Neural cell (in vitro differentiated cells): ENCODE measurements around the gene MBD2. TPM values are rescaled to one million over a fixed set of nuclear protein-coding genes. Genes with fewer than 3 reads are reported as not detected.
A peak's percentile ranks its signal among the peaks of the same experiment; 100 is the strongest.

Experiments
- H2AFZ ChIP-seq: fragments of 200-600, 300-800 bp; sonication (generic), shearing (Covaris generic); 2 replicates; pipeline ENCODE4 v1.6.0; 2014; ENCODE audit warnings: low read depth, mild to moderate bottlenecking, antibody characterized with exemption, low read length, moderate library complexity
- H3F3A ChIP-seq: fragments of 200-600 bp; shearing (Covaris generic); 2 replicates; pipeline ENCODE4 v1.6.1; 2016; ENCODE audit warnings: mild to moderate bottlenecking, moderate library complexity, mixed read lengths, antibody characterized with exemption, low read length; ENCODE audit not compliant: insufficient read depth, poor library complexity, severe bottlenecking
- H3K27ac ChIP-seq: fragments of 200-600, 300-800 bp; sonication (generic), shearing (Covaris generic); 2 replicates; pipeline ENCODE4 v1.5.1; 2014; ENCODE audit warnings: mild to moderate bottlenecking, low read length, moderate library complexity
- H3K27me3 ChIP-seq: fragments of 300-800, 200-600 bp; sonication (generic), shearing (Covaris generic); 2 replicates; pipeline ENCODE4 v1.6.0; 2014; ENCODE audit warnings: mild to moderate bottlenecking, low read depth, low read length, moderate library complexity; ENCODE audit not compliant: insufficient read depth
- H3K36me3 ChIP-seq: fragments of 300-800, 200-600 bp; sonication (generic), shearing (Covaris generic); 2 replicates; pipeline ENCODE4 v1.5.1; 2014; ENCODE audit warnings: mild to moderate bottlenecking, antibody characterized with exemption, low read length, moderate library complexity; ENCODE audit not compliant: insufficient read depth
- H3K4me2 ChIP-seq: fragments of 300-800, 200-600 bp; sonication (generic), shearing (Covaris generic); 2 replicates; pipeline ENCODE4 v1.6.0; 2014; ENCODE audit warnings: mild to moderate bottlenecking, low read length
- H3K4me3 ChIP-seq: fragments of 300-800, 200-600 bp; sonication (generic), shearing (Covaris generic); 2 replicates; pipeline ENCODE4 v1.5.1; 2014; ENCODE audit warnings: mild to moderate bottlenecking, low read length, moderate library complexity
- H3K79me2 ChIP-seq: fragments of 200-600 bp; shearing (Covaris generic); replicated peaks from 2 replicates; pipeline ENCODE4 v1.6.0; 2014; ENCODE audit warnings: mild to moderate bottlenecking, low read length, moderate library complexity; ENCODE audit not compliant: insufficient read depth
- H3K9ac ChIP-seq: fragments of 300-800, 200-600 bp; sonication (generic), shearing (Covaris generic); 2 replicates; pipeline ENCODE4 v1.6.1; 2016; ENCODE audit warnings: mild to moderate bottlenecking, low read length, mixed read lengths
- H3K9me2 ChIP-seq: fragments of 200-600 bp; shearing (Covaris generic); 2 replicates; pipeline ENCODE4 v1.6.1; 2016; ENCODE audit warnings: mild to moderate bottlenecking, low read length, mixed read lengths; ENCODE audit not compliant: insufficient read depth
- H3K9me3 ChIP-seq: fragments of 200-600, 300-800 bp; sonication (generic), shearing (Covaris generic); 2 replicates; pipeline ENCODE4 v1.6.1; 2016; ENCODE audit warnings: mild to moderate bottlenecking, mixed run types, low read length, moderate library complexity, mixed read lengths
- H4K20me1 ChIP-seq: fragments of 200-600 bp; shearing (Covaris generic); 2 replicates; pipeline ENCODE4 v1.6.1; 2016; ENCODE audit warnings: mild to moderate bottlenecking, mixed run types; ENCODE audit not compliant: insufficient read depth
- CTCF ChIP-seq: fragments of 450-650 bp; IDR thresholded peaks from 2 replicates; pipeline ENCODE4 v1.5.1; 2014; ENCODE audit warnings: antibody characterized with exemption, mild to moderate bottlenecking, moderate library complexity; ENCODE audit not compliant: poor library complexity, severe bottlenecking
- EZH2 ChIP-seq: fragments of 200-600, 300-800 bp; shearing (Covaris generic), sonication (generic); IDR thresholded peaks from 2 replicates; pipeline ENCODE4 v1.6.1; 2014; ENCODE audit warnings: antibody characterized with exemption, low read length, borderline replicate concordance, mild to moderate bottlenecking; ENCODE audit not compliant: insufficient read depth, poor library complexity, severe bottlenecking
- MXI1 ChIP-seq: fragments of 450-650 bp; conservative IDR thresholded peaks from 2 replicates; pipeline ENCODE4 v1.6.1; 2014; ENCODE audit warnings: antibody characterized with exemption, mild to moderate bottlenecking; ENCODE audit not compliant: poor library complexity, severe bottlenecking
- POLR2AphosphoS5 ChIP-seq: IDR thresholded peaks from 2 replicates; pipeline ENCODE4 v1.6.1; 2012
- RAD21 ChIP-seq: fragments of 450-650 bp; conservative IDR thresholded peaks from 2 replicates; pipeline ENCODE4 v1.6.1; 2014; ENCODE audit warnings: antibody characterized with exemption, mild to moderate bottlenecking, moderate library complexity
- REST ChIP-seq: IDR thresholded peaks from 2 replicates; pipeline ENCODE4 v1.6.1; 2012; ENCODE audit warnings: borderline replicate concordance
- SMC3 ChIP-seq: fragments of 450-650 bp; conservative IDR thresholded peaks from 2 replicates; pipeline ENCODE4 v1.6.1; 2014; ENCODE audit warnings: antibody characterized with exemption, mild to moderate bottlenecking, moderate library complexity; ENCODE audit not compliant: poor library complexity
- TAF1 ChIP-seq: IDR thresholded peaks from 2 replicates; pipeline ENCODE4 v1.6.1; 2012; ENCODE audit warnings: low read depth
- polyA plus RNA-seq: library from polyadenylated mRNA; depleted of rRNA; stranded (reverse); fragments of >200 nt; gene quantifications from 2 replicates; pipeline ENCODE4 v1.2.3, GENCODE V29; 2014

The MBD2 gene
- polyA plus RNA-seq, 1 donor from 2014 or later = 16.4 TPM

- TF ChIP-seq MXI1 (no peak), POLR2AphosphoS5 (no peak), RAD21 (no peak), TAF1 (no peak)
These were observed 5.1 kb upstream of the MBD2 start (continued) for GRCh38 chr18:54229421-54230059.

GRCh38 chr18:54228364-54228763 lies 3.9 kb upstream of the MBD2 start:
- H3K36me3 ChIP-seq = no peaks in the 10 kb centered on the region
- H3F3A ChIP-seq = no peaks in the 10 kb centered on the region
- peaks cover 5% of the 10 kb centered on the region for H3K79me2 ChIP-seq
- H3K9me3 ChIP-seq = no peaks in the 10 kb centered on the region
- H3K4me2 ChIP-seq = no peak overlapping the region
- H2AFZ ChIP-seq = no peak overlapping the region
- no peak overlapping the region for H3K9ac ChIP-seq
- TF ChIP-seq EZH2 = no peak
- TF ChIP-seq REST = no peak
- no peak for TF ChIP-seq CTCF
- TF ChIP-seq POLR2AphosphoS5 = no peak
- TF ChIP-seq TAF1 = no peak
- no peaks in the 10 kb centered on the region for H3K27me3 ChIP-seq
- no peak overlapping the region for H3K4me3 ChIP-seq
- H4K20me1 ChIP-seq = no peaks in the 10 kb centered on the region
- no peaks in the 10 kb centered on the region for H3K9me2 ChIP-seq
- no peak overlapping the region for H3K27ac ChIP-seq

GRCh38 chr18:54223568-54224241 lies 764 bp downstream of the MBD2 start:
- TF ChIP-seq REST (no peak), SMC3 (no peak), MXI1 (peak; percentile 66), TAF1 (no peak)
- Histone ChIP-seq H3K27me3 (no peaks in the 10 kb centered on the region), H3K27ac (no peak overlapping the region), H3K9me2 (no peaks in the 10 kb centered on the region), H3K9me3 (no peaks in the 10 kb centered on the region), H3K79me2 (peaks cover 40% of the 10 kb centered on the region), H3F3A (no peaks in the 10 kb centered on the region), H3K9ac (peak overlapping the region; percentile 64), H4K20me1 (no peaks in the 10 kb centered on the region), H2AFZ (no peak overlapping the region), H3K36me3 (no peaks in the 10 kb centered on the region), H3K4me3 (peak overlapping the region; percentile 79), H3K4me2 (peak overlapping the region; percentile 98)
